Activated CD8-positive, alpha-beta memory T cell treated with anti-CD3 and anti-CD28 coated beads for 36 hours (primary cell): ENCODE data around the gene AUTS2. TPM values are rescaled to one million over a fixed set of nuclear protein-coding genes. Genes with fewer than 3 reads are reported as not detected.

ENCODE experiments used
- CTCF ChIA-PET: fragments of 350-600 bp; sonication (Branson Sonifier 250); formaldehyde crosslinking; loops from one replicate; lab custom pipeline; 2021; ENCODE audit warnings: antibody characterized with exemption; lab: Charles Lee
- POLR2A ChIA-PET: fragments of 350-600 bp; sonication (Branson Sonifier 250); formaldehyde crosslinking; loops from one replicate; lab custom pipeline; 2021; ENCODE audit warnings: antibody characterized with exemption; lab: Charles Lee
- total RNA-seq, 2 experiments: library from RNA; stranded (reverse); gene quantifications; one replicate each; pipeline ENCODE4 v1.2.3, GENCODE V29; 2021

The AUTS2 gene
- total RNA-seq, 2 experiments from 2014 or later, result 3.4 to 3.5 TPM

GRCh38 chr7:70647801-70648498, 1049.7 kb downstream of the AUTS2 start:
- CTCF ChIA-PET, result interaction anchor here (1.2 kb wide), 1 partner anchor 11 kb away, joined by 3 read pairs; no protein-coding TSS in a partner anchor

DNA sequence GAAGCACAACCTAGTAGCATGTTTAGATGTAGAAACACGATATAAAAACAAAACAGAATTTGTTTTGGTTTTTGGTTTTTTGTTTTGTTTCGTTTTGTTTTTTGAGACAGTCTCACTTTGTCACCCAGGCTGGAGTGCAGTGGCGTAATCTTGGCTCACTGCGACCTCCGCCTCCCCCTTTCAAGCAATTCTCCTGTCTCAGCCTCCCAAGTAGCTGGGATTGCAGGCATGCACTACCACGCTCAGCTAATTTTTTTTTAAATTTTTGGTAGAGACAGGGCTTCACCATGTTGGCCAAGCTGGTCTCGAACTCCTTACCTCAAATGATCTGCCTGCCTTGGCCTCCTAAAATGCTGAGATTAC, 1050.2 kb downstream of the AUTS2 start:
- ChIA-PET CTCF (interaction anchor here (1.2 kb wide), 1 partner anchor 10 kb away, joined by 3 read pairs; no protein-coding TSS in a partner anchor), POLR2A (interaction anchor here (0.9 to 2.3 kb wide), 2 partner anchors 12 to 31 kb away, joined by 3 to 5 read pairs; no protein-coding TSS in a partner anchor)

More at GRCh38 chr7:70647801-70648498, 1049.7 kb downstream of the AUTS2 start:
- POLR2A ChIA-PET, result interaction anchor here (0.9 to 2.3 kb wide), 2 partner anchors 12 to 32 kb away, joined by 3 to 5 read pairs; no protein-coding TSS in a partner anchor

GRCh38 chr7:70649323-70649722, 1051.0 kb downstream of the AUTS2 start:
- ChIA-PET CTCF (interaction anchor here (1.2 kb wide), 1 partner anchor 9 kb away, joined by 3 read pairs; no protein-coding TSS in a partner anchor), POLR2A (no interaction called here)

DNA sequence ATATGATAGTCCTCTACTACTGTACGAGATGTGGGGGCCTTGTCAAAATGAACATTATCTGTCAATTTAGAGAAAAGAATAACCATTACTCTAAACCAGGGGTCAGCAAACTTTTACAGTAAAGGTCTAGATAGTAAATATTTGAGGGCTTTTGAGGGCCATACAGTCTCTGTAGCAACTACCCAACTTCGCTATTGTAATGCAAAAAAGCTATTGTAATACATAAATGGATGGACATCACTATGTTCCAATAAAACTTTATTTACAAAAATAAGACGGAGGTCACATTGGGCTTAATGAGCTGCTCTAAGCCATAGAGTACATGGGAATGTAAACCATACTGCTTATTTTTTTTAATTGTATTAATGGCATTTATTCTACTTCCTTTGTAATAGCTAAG, 1055.9 kb downstream of the AUTS2 start:
- CTCF ChIA-PET, result no interaction called here
- POLR2A ChIA-PET, result no interaction called here

DNA sequence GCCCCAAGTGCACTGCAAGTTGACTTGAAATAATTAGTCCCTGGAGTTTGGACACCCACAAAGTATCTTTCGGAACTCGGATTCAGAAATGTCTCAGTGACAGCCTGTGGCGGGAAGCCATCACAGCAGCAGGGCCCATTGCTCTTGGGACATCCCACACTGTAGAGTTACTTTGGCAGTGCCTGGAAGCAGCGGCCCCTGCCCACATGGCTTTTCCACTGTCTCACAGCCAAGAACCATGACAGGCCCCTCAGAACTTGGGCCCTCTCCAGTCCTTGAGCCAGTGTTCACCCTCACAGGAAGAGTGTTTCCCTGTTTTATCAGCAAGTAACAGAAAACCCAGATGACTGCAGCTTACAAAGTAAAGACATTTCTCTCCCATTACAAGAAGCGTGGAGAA, 1056.7 kb downstream of the AUTS2 start:
- ChIA-PET POLR2A (no interaction called here), CTCF (interaction anchor here (0.5 kb wide), 1 partner anchor 49 kb away, joined by 3 read pairs; no protein-coding TSS in a partner anchor)

DNA sequence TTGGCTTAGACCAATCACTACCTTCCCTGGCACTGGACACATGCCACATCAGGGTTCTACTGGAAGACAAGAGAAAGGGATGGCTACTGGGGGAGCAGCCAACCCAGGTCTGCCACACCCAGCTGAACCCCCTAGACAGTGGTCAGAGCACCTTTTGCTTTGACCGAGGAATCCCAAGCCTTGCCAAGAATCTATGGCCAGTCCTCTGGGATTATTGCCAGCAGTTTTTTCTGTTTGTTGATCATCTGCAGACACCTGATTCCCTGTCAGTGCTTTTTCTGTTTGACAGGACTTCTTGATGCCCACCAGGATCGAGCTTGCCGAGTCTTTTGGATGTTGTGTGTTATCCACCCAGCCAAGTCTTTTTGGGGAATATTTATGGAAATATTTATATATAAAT, 1057.4 kb downstream of the AUTS2 start:
- POLR2A ChIA-PET, result no interaction called here
- CTCF ChIA-PET, result no interaction called here

GRCh38 chr7:70657571-70657970, 1059.3 kb downstream of the AUTS2 start:
- ChIA-PET POLR2A (no interaction called here), CTCF (interaction anchor here (1.6 kb wide), 1 partner anchor 18 kb away, joined by 4 read pairs; no protein-coding TSS in a partner anchor)

DNA sequence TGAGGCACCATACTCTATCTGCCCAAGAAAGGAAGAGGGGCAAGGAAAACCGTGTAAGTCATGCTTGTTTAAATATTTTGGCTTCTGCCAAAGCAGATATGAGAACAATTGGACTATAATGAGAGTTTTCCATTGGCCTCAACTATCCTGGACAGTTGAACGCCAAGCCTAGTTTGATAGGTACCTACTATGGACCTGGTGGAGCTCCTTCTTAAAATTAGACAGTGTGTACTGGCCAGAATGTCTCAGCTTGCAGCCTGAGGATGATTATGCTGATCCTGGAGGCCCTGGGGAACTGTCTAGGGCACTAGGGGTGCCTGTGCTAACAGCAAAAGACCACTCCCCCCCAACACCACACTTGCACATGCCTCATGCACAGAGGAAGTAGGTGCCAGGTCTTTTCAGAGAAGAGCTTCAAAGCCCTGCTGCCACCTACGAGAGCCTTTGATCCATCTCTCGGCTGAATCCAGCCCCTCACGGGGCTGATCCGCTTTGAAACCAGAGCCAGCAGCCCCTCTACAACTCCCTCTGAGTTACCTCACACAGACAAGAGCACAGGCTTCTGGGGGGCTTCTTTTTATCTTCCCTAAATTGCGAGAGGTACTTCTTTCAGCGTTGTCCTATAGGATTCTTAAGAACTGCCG, 1059.8 kb downstream of the AUTS2 start:
- ChIA-PET POLR2A (no interaction called here), CTCF (interaction anchor here (1.0 kb wide), 1 partner anchor 9 kb away, joined by 3 read pairs; no protein-coding TSS in a partner anchor)

DNA sequence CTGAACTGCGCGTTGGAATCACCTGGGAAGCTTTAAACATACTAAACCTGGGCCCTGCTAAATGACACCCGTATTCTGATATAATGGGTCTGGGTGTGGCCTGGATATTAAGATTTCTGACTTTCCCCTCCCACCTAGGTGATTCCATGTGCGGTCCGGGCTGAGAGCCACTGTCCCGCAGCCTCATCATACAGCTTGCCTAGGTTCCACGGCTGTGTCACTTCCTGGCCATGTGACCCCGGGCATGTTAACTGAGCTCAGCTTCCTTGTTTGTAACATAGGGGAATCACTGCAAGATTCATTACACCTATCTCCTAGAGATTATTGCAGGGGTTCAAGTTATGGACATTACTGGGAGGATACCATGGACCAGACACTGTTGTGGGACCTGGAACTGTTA, 1061.0 kb downstream of the AUTS2 start:
- CTCF ChIA-PET, result interaction anchor here (1.0 kb wide), 1 partner anchor 10 kb away, joined by 3 read pairs; no protein-coding TSS in a partner anchor

DNA sequence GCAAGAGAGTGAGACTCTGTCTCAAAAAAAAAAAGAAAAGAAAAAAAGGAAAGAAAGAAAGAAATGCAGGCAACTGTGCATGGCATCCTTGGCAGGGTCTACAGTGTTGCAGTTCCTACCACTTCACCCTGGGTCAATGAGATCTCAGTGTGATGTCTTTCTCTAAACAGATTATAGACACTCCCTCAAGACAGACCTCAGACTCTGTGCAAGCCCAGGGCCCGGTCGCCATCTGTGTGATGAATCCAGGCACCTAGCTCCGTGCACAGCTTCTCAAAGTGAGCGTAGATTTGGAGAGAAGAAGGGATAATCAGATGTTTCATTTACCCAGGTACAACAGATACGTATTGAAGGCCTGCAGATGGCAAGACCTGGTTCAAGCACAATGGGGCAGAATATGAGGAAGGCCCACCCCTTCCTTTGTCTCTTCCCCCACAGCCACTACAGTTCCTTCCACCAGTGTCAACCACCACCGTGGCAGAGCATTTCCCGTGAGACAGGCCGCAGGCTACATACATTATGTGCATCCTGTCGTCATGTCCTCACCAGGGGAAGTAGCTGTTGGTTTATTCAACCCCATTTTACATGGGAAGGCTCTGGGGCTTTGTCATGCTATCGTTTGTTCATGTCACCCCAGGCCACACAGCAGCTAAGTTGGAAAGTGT, 1062.0 kb downstream of the AUTS2 start:
- ChIA-PET POLR2A (interaction anchor here (0.7 kb wide), 1 partner anchor 12 kb away, joined by 3 read pairs; no protein-coding TSS in a partner anchor), CTCF (no interaction called here)

More for the DNA sequence above, 1061.0 kb downstream of the AUTS2 start:
- POLR2A ChIA-PET, result no interaction called here

DNA sequence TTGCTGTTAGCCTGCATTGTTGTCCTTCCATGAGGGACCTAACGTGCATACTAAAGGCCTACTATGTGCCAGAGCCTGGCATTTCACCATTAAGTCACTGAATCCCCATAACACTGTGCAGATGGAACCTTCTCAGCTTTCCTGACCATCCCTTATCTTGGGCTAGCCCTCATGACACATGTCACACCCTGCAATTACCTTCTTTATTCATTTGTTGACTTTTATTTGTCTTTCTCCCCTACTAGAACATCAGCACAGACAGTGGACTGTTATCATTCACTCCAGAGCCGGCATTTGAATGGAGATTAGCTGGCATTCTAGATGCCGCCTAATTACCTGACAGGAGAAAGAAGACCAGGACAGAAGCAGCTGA, 1062.5 kb downstream of the AUTS2 start:
- POLR2A ChIA-PET, result interaction anchor here (0.7 kb wide), 1 partner anchor 13 kb away, joined by 3 read pairs; no protein-coding TSS in a partner anchor
- CTCF ChIA-PET, result no interaction called here

GRCh38 chr7:70663680-70664079, 1065.4 kb downstream of the AUTS2 start:
- ChIA-PET CTCF (no interaction called here), POLR2A (no interaction called here)

- POLR2A ChIA-PET, result no interaction called here
Measured at GRCh38 chr7:70665997-70666396, 1067.7 kb downstream of the AUTS2 start.

DNA sequence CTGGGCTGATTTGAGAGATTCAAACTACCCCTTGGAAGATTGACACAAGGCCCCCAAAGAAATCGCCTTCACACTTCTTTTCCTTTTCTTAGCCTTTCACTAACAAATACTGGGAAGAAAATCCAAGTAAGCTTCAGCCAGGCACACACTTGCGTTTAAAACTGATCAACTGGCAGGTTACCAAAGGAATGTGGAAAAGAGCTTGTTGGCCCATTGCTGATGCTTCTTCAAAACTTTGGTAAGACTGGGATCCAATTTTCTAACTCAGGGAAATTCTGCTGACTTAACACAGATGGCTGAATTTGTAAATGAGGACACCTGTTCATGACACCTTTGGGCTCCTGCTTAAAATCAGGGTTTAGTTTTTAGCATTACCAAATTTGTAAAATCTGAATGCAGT, 1069.1 kb downstream of the AUTS2 start:
- CTCF ChIA-PET, result no interaction called here

More at GRCh38 chr7:70665997-70666396, 1067.7 kb downstream of the AUTS2 start:
- CTCF ChIA-PET, result interaction anchor here (0.8 kb wide), 1 partner anchor 47 kb away, joined by 3 read pairs; no protein-coding TSS in a partner anchor

DNA sequence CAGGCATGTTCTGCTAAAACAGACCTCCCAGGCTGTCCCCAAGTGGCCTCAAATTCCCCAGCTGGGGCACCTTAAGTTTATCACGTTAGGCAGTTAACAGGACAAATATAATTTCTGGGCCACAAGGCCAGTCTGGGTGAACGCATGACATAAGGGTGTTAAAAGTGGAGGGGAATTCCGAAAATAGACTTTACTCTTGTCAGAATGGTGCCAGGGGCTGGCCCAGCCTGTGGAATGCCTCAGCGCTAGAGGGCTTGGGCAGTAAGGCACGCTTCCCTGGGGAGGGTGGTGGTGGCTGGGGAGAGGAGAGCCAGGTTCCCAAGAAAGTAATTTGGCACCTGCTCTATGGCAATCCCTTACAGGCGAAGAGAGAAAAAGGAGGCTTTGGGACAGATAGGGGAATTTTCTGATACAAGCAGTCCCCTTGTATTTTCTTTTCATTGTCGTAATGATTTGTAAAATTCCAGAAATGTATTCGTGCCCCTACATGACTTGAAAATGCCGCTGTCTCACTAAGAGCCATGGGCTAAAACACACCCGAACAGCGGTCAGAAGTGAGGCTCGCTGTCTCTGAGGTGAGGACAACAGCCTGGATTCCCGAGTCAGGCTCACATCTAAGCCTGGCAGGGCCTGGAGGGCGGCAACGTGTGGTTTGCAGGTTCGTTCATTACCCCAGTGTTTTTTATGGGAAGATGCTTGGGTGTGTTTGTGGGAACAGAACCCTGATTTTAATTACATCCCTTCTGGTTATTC, 1070.5 kb downstream of the AUTS2 start:
- POLR2A ChIA-PET, result no interaction called here
- CTCF ChIA-PET, result no interaction called here

More for the DNA sequence above, 1069.1 kb downstream of the AUTS2 start:
- POLR2A ChIA-PET, result no interaction called here

GRCh38 chr7:70669854-70670253, 1071.6 kb downstream of the AUTS2 start:
- ChIA-PET CTCF (no interaction called here), POLR2A (no interaction called here)

DNA sequence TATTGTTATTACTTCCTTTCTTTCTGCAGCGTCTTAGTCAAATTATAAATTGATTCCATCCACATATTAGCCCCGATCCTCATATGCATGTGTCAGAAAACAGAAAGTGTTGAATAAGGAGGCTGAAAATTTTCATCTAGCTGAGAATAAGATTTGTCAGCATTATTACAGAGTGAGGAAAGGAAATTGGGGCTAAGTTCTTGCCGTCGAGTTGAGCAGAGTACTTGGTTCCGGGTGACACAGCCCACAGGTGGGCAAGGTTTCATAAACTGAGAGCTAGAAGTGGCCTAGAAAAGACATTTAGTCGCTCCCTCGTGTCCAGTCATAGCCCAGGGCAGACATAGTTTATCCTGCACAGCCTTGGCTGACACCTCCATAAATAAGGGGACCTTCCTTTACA, 1072.0 kb downstream of the AUTS2 start:
- ChIA-PET POLR2A (interaction anchor here (0.7 kb wide), 1 partner anchor 21 kb away, joined by 3 read pairs; no protein-coding TSS in a partner anchor), CTCF (no interaction called here)

DNA sequence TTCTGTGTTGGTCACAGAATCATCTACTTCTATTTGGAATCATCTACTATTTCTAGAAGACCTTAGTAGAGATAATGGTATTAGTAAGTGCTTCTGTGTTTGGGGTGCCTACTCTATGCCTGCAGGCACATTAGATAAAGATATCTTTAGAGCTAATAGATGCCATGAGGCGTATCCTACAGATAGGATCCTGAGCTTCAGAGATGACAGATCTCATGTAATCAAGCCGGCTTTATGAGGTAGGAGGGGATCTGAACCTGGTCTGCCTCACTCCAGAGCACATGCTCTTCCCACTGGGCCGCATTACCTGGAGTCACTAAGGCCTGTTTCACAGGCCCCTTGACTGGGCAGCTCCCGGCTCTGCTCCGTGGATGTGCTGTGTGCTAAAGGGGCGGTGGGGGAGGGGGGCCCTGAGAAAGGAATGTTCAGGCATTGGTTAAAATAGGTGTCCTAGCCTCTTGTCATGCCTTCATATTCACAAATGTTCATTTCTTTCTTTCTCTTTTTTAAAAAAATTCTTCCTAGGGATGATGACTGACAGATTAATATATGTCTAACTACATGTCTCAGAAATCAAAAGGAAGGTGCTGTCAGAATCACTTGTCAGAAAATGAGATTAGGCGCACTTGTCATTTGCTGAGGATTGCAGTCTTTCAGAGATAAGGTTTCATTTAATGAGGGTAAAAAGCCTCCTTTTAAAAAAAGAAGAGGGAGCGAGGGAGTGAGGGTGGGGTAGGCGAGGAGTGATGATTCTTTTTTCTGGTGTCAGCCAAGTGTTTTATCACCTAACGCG, 1075.7 kb downstream of the AUTS2 start:
- CTCF ChIA-PET, result no interaction called here
- POLR2A ChIA-PET, result no interaction called here
